Liver (tissue), 9 donors: ENCODE data around the gene SMYD1. TPM values are rescaled to one million over a fixed set of nuclear protein-coding genes. Genes with fewer than 3 reads are reported as not detected.

Experiments
- DNase-seq: peaks from one replicate; pipeline ENCODE4 v3.0.0-alpha.2; 2017; ENCODE audit warnings: low spot score
- H3K27ac ChIP-seq, 2 donors: one replicate each; pipeline ENCODE4 v1.7.0; 2013; ENCODE audit warnings: inconsistent platforms in 2 of 2, low read length in 2 of 2, control low read depth in 1 of 2, low read depth in 1 of 2, mild to moderate bottlenecking in 1 of 2
- H3K27me3 ChIP-seq, 4 donors: one replicate each; pipeline versions ENCODE4 v1.6.1 to v1.7.0; 2013; ENCODE audit warnings: low read length in 3 of 4, inconsistent platforms in 1 of 4, mild to moderate bottlenecking in 1 of 4, moderate library complexity in 1 of 4; ENCODE audit not compliant: control insufficient read depth in 4 of 4, insufficient read depth in 4 of 4
- H3K36me3 ChIP-seq, 4 donors: one replicate each; pipeline versions ENCODE4 v1.6.1 to v1.7.0; 2013; ENCODE audit warnings: low read length in 3 of 4, mild to moderate bottlenecking in 3 of 4, low read depth in 1 of 4, moderate library complexity in 1 of 4; ENCODE audit not compliant: control insufficient read depth in 4 of 4, insufficient read depth in 3 of 4
- H3K4me1 ChIP-seq, 4 donors: one replicate each; pipeline versions ENCODE4 v1.6.1 to v1.7.0; 2013; ENCODE audit warnings: low read length in 3 of 4, mild to moderate bottlenecking in 3 of 4, moderate library complexity in 1 of 4; ENCODE audit not compliant: control insufficient read depth in 4 of 4, insufficient read depth in 4 of 4
- H3K4me3 ChIP-seq, 3 donors: one replicate each; pipeline versions ENCODE4 v1.6.1 to v1.7.0; 2013; ENCODE audit warnings: low read length in 3 of 3, control low read depth in 1 of 3, low read depth in 1 of 3, mild to moderate bottlenecking in 1 of 3
- H3K9ac ChIP-seq, 2 donors: one replicate each; pipeline ENCODE4 v1.7.0; 2013; ENCODE audit warnings: low read length in 2 of 2, mild to moderate bottlenecking in 2 of 2, moderate library complexity in 2 of 2, control low read depth in 1 of 2, low read depth in 1 of 2
- H3K9me3 ChIP-seq, 4 donors: one replicate each; pipeline versions ENCODE4 v1.6.1 to v1.7.0; 2013; ENCODE audit warnings: low read length in 3 of 4; ENCODE audit not compliant: control insufficient read depth in 4 of 4
- ATF3 ChIP-seq: IDR thresholded peaks from 2 replicates; pipeline ENCODE4 v1.6.1; 2016; ENCODE audit warnings: antibody characterized with exemption
- CTCF ChIP-seq: fragments of 150-350 bp; IDR thresholded peaks from 2 replicates; pipeline ENCODE4 v1.5.1; 2017; ENCODE audit warnings: improper control_type of control experiment, low read depth, low read length; ENCODE audit not compliant: missing input control
- EGR1 ChIP-seq, 2 donors: IDR thresholded peaks; 2 replicates each; pipeline ENCODE4 v1.6.1; 2016 to 2018; ENCODE audit warnings: antibody characterized with exemption in 2 of 2, low read depth in 2 of 2
- FOXA1 ChIP-seq: IDR thresholded peaks from 2 replicates; pipeline ENCODE4 v1.6.1; 2016; ENCODE audit warnings: antibody characterized with exemption
- FOXA2 ChIP-seq: IDR thresholded peaks from 2 replicates; pipeline ENCODE4 v1.6.1; 2016; ENCODE audit warnings: antibody characterized with exemption
- GABPA ChIP-seq, 2 donors: IDR thresholded peaks in 1 of 2; conservative IDR thresholded peaks in 1 of 2; 2 replicates each; pipeline ENCODE4 v1.6.1; 2016; ENCODE audit warnings: antibody characterized with exemption in 2 of 2, mild to moderate bottlenecking in 1 of 2, moderate library complexity in 1 of 2
- HNF4A ChIP-seq, 2 donors: conservative IDR thresholded peaks; 2 replicates each; pipeline ENCODE4 v1.6.1; 2016; ENCODE audit warnings: antibody characterized with exemption in 2 of 2, mild to moderate bottlenecking in 2 of 2
- HNF4G ChIP-seq: IDR thresholded peaks from 2 replicates; pipeline ENCODE4 v1.6.1; 2016; ENCODE audit warnings: antibody characterized with exemption
- JUND ChIP-seq, 2 donors: IDR thresholded peaks; 2 replicates each; pipeline ENCODE4 v1.6.1; 2016; ENCODE audit warnings: antibody characterized with exemption in 2 of 2
- NR2F2 ChIP-seq: IDR thresholded peaks from 2 replicates; pipeline ENCODE4 v1.6.1; 2016; ENCODE audit warnings: antibody characterized with exemption
- RAD21 ChIP-seq, 2 donors: IDR thresholded peaks; 2 replicates each; pipeline ENCODE4 v1.6.1; 2016; ENCODE audit warnings: antibody characterized with exemption in 2 of 2, mild to moderate bottlenecking in 2 of 2
- SP1 ChIP-seq: IDR thresholded peaks from 2 replicates; pipeline ENCODE4 v1.6.1; 2018; ENCODE audit warnings: antibody characterized with exemption, mild to moderate bottlenecking
- TAF1 ChIP-seq: conservative IDR thresholded peaks from 2 replicates; pipeline ENCODE4 v1.6.1; 2016; ENCODE audit warnings: antibody characterized with exemption, mild to moderate bottlenecking
- YY1 ChIP-seq: IDR thresholded peaks from 2 replicates; pipeline ENCODE4 v1.6.1; 2016; ENCODE audit warnings: antibody characterized with exemption, mild to moderate bottlenecking
- ZBTB33 ChIP-seq: IDR thresholded peaks from 2 replicates; pipeline ENCODE4 v1.6.1; 2016; ENCODE audit warnings: antibody characterized with exemption
- WGBS: extraction: QIAGEN DNeasy Blood & Tissue Kit; methylation state at CpG from one replicate; pipeline ENCODE4 v1.1.7; 2013; 5-methylcytosine and 5-hydroxymethylcytosine counted together
- polyA plus RNA-seq, 2 donors: library from polyadenylated mRNA; stranded (reverse) in 1 of 2; unstranded in 1 of 2; fragments of 200-250 nt in 1 of 2; fragments of >200 nt in 1 of 2; fragmentation: Nextera tagmentation in 1 of 2; extraction: Ambion mirVana in 1 of 2; gene quantifications; one replicate each; pipeline versions ENCODE4 v1.2.1 to v1.2.3, GENCODE V29; 2013 to 2015
- total RNA-seq, 2 donors: library from RNA; depleted of rRNA; stranded (reverse); fragments of >200 nt; gene quantifications; one replicate each; pipeline ENCODE4 v1.2.3, GENCODE V29; 2014
- TF ChIP-seq, protein P1 (sequence below): IDR thresholded peaks from 2 replicates; pipeline ENCODE4 v1.6.1; 2016; ENCODE audit warnings: antibody characterized with exemption
- TF ChIP-seq, protein P2 (sequence below): IDR thresholded peaks from 2 replicates; pipeline ENCODE4 v1.6.1; 2016; ENCODE audit warnings: antibody characterized with exemption, mild to moderate bottlenecking
- donor health status: healthy.
- donor health status: healthy.
- donor health status: healthy.
- donor health status: healthy.
- donor health status: healthy.

Gene SMYD1
- total and polyA plus RNA-seq, 4 donors: not detected

DNA sequence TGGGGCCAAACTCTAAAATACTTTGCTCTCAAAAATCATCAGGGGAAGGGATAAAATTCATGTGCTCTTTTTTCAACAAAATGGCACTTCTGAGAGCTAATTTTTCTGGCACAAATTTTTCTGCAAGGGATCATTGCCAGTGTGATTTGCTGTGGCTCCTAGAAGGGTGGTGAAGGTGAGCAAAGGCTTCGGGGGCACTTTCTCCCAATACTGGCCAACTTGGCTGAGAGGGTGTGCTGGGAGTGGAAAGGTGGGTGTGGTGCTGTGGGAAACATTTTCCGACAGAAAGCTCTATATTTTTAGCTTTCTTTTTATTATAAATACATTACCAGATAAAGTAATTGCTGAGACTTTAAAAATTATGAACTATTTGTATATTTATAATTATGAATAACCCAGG is 419 bp downstream of the SMYD1 start:
- DNase-seq: no peak
- Histone ChIP-seq H3K36me3 (no peaks in the 10 kb centered on the region), H3K27ac (no peak overlapping the region), H3K4me3 (no peak overlapping the region), H3K27me3 (no peaks in the 10 kb centered on the region), H3K9me3 (no peaks in the 10 kb centered on the region), H3K4me1 (no peaks in the 10 kb centered on the region), H3K9ac (no peak overlapping the region)
- 91% methylated on average over 2 of the region's 2 CpGs for WGBS
- TF ChIP-seq, protein P1, sequence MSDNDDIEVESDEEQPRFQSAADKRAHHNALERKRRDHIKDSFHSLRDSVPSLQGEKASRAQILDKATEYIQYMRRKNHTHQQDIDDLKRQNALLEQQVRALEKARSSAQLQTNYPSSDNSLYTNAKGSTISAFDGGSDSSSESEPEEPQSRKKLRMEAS: no peak
- TF ChIP-seq YY1 (no peak), SP1 (no peak), TAF1 (no peak), HNF4A (conservative IDR thresholded peaks at IDR 0.05) (no peak), CTCF (no peak), EGR1 (IDR thresholded peaks at IDR 0.05; ENCODE audit: low read depth in 2 of 2) (no peak), JUND (IDR thresholded peaks at IDR 0.05) (no peak), NR2F2 (no peak), ZBTB33 (no peak), FOXA1 (no peak), ATF3 (no peak), HNF4G (no peak), GABPA (IDR thresholded peaks at IDR 0.05 in 1 of 2, conservative IDR thresholded peaks at IDR 0.05 in 1 of 2) (no peak), RAD21 (IDR thresholded peaks at IDR 0.05) (no peak), FOXA2 (no peak)
- TF ChIP-seq, protein P2, sequence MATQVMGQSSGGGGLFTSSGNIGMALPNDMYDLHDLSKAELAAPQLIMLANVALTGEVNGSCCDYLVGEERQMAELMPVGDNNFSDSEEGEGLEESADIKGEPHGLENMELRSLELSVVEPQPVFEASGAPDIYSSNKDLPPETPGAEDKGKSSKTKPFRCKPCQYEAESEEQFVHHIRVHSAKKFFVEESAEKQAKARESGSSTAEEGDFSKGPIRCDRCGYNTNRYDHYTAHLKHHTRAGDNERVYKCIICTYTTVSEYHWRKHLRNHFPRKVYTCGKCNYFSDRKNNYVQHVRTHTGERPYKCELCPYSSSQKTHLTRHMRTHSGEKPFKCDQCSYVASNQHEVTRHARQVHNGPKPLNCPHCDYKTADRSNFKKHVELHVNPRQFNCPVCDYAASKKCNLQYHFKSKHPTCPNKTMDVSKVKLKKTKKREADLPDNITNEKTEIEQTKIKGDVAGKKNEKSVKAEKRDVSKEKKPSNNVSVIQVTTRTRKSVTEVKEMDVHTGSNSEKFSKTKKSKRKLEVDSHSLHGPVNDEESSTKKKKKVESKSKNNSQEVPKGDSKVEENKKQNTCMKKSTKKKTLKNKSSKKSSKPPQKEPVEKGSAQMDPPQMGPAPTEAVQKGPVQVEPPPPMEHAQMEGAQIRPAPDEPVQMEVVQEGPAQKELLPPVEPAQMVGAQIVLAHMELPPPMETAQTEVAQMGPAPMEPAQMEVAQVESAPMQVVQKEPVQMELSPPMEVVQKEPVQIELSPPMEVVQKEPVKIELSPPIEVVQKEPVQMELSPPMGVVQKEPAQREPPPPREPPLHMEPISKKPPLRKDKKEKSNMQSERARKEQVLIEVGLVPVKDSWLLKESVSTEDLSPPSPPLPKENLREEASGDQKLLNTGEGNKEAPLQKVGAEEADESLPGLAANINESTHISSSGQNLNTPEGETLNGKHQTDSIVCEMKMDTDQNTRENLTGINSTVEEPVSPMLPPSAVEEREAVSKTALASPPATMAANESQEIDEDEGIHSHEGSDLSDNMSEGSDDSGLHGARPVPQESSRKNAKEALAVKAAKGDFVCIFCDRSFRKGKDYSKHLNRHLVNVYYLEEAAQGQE: no peak

DNA sequence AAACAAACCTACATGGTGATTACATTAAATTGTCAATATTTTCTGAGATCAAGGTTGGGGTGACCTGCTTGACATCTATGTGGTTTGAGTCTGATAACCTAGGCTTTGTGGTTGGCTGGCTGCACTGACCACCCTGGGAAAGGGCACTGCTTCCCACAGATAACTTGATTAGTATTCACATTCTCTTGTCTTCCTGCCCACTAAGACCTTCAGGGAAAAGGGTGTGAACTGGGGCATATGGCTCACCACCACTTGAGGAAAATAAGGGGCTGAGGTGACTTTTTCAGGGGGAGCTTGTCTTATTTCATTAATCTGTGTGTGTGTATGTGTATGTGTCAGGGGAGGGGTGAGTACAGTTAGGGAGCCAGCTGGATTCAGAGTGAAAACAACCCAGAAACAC is 1.5 kb downstream of the SMYD1 start:
- Histone ChIP-seq H3K9ac (no peak overlapping the region), H3K4me3 (no peak overlapping the region), H3K9me3 (no peaks in the 10 kb centered on the region), H3K27ac (no peak overlapping the region), H3K27me3 (no peaks in the 10 kb centered on the region), H3K36me3 (no peaks in the 10 kb centered on the region), H3K4me1 (no peaks in the 10 kb centered on the region)
- no peak for DNase-seq
- TF ChIP-seq RAD21 (IDR thresholded peaks at IDR 0.05) (no peak), ATF3 (no peak), YY1 (no peak), EGR1 (IDR thresholded peaks at IDR 0.05; ENCODE audit: low read depth in 2 of 2) (no peak)
